ENCODE measurements around the gene SFXN2.
"Not testable (repeated sequence)": the region's sequence is repeated elsewhere in the genome, so short reads cannot be mapped to it uniquely, and the experiment has no call there.

SFXN2 gene

DNA sequence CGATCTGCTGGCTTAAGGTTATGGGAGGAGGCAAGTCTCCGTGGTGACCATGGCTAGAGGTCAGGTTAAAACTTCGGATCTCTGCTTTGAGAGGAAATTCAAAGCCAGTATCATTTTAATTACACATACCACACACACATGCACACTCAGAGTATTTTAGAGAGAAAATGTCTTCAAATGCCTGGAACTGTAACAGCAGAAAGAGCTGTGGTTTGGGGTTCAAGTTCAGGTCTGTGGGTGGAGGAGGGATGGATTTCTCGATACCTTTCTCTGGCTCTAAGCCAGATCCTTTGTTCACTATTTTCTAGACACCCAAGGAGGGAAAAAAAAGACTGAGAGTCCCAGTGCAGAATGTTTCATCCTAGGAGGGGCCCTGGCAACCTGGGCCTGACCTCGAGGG, 32.7 kb upstream of the SFXN2 start:
- DNase-seq (ENCODE audit: low read depth) = no peak

DNA sequence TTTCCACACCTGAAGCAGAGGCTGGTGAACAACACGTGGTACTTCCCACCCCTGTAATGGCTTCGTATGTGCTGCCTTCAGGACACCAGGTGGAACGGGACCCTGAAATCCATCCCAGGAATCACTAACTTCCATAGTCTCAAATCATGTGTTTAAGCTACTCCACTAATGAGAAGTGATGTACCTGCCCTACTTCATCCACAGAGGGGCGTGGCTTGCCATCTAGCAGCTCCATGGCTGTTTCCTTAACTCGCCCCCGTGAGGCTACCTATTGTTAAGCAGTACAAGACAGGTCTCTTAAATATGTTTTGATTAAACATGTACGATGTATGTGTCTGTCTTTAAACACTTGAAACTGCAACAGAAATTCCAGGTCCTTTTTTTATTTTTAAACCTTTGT, 32.0 kb upstream of the SFXN2 start:
- no peak for DNase-seq (ENCODE audit: low read depth)

DNA sequence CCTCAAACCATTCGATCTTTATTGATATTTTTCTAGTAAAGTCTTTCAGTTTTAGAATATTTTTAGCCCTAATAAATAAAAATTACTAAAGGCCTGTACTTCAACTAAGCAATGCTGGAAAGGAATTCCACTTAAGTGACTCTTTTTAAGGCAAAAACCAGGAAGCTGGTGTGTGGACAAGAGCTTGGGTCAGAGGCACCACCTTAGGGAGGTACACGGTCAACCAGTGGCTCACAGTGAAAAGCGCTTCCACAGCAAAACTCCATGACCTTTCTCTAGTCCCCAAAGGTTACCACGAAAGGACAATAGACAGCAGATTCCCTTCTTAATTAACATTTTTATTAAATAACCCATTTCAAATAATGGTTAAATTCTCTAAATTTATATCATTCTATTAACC, 31.5 kb upstream of the SFXN2 start:
- no peak for DNase-seq (ENCODE audit: low read depth)

DNA sequence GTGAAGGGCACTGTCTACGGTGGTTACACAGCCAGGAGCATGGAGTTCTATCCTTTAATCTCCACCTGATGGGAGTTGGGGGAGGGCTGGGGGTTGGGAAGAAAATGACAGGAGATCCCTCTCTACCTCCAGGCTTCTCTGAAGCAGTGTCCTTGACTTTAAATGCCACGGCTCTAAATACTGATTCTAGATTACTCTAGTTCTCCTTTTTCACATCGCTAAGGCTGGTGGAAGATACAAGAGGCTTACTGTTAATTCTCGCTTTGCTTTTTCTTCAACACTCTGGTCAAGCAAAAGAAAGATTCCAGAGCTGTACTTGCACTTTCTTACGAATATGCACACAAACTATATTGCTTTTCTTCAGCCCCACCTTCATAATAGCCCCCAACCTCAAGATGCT, 30.7 kb upstream of the SFXN2 start:
- no peak for DNase-seq (ENCODE audit: low read depth)

DNA sequence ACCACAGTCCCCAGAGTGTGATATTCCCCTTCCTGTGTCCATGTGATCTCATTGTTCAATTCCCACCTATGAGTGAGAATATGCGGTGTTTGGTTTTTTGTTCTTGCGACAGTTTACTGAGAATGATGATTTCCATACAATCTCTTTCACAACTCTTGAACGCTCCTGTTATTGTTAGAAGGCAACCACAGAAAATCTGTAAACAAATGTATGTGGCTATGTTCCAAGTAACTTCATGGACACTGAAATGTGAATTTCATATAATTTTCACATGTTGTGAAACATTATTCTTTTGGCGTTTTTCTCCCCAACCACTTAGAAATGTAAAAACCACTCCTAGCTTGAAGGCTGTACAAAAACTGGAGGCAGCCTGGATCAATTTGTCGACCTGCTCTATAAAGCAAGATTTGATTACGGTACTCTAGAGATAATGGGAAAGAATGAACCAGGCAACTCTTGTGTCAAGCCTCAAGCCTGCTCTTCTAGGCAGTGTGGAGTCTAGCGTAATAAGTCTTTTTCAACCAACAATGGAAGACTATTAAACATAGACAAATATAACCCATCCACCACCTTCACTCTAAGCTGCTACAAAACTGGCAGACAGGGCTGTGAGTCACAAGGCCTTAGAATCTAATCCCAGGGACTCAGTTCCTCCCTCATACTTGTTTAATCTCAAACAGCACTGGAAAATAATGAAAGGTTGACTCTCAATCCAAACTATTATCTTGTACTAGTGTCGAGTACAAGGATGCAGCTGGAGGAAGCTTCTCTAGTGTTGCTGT, 23.0 kb upstream of the SFXN2 start:
- no peak for DNase-seq (ENCODE audit: low read depth)

DNA sequence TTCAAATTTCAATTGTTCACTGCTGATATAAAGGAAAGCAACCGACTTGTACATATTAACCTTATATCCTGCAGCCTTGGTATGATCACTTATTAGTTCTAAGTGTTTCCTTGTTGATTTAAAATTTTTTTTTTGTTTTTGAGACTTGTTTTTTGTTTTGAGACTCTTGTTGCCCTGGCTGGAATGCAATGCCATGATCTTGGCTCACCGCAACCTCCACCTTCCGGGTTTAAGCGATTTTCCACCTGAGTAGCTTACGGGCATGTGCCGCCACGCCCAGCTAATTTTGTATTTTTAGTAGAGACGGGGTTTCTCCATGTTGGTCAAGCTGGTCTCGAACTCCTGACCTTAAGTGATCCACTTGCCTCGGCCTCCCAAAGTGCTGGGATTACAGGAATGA, 19.0 kb upstream of the SFXN2 start:
- DNase-seq (ENCODE audit: low read depth) = not testable (repeated sequence)

DNA sequence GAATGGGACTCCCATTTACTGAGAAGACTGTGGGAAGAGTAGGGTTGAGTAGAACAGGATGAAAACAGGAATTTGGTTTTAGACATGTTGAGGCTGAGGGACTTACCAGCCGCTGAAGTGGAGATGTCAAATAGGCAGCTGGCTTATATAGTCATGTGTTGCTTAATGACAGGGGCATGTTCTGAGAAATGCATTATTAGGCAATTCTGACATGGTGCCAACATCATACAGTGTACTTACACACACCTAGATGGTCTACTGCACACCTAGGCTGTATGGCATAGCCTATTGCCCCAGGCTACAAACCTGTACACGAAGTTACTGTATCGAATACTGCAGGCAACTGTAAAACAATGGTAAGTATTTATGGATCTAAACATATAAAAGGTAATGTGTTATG, 17.7 kb upstream of the SFXN2 start:
- no peak for DNase-seq (ENCODE audit: low read depth)

DNA sequence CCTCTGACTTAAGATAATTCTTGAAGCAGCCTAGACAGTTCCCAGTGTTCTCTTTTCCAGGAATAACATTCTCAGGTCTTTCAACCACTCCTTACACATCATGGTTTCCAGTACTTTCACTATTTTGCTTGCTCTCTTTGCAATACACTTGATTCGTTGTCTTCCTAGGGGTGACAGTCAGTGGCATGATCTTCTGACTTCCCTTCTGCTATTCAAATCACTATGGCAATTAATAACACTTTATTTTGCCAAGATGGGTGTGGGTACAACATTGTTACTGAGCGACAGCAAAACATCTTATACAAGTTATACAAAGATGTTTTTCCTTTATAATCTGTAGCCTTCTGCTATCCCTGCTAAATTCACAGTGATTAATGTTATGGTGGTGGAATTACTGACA, 15.5 kb upstream of the SFXN2 start:
- DNase-seq (ENCODE audit: low read depth) = no peak

DNA sequence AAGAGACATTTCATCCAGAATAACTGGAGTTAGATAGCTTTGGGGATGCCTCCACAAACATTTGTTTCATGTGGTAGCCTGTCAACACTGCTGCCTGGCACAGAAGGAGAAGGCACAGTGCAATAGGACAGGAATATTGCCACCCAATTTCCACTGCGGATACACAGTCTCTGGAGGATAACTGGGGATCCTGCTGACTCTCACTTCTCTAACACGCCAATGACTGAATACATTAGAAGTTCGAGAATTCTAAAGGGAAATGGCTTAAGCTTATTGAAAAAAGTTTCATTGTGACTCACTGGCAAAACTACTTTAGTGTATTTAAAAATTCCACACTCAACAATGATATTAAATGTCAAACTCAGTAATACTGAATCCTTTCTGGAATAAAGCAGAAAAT, 13.2 kb upstream of the SFXN2 start:
- no peak for DNase-seq (ENCODE audit: low read depth)

DNA sequence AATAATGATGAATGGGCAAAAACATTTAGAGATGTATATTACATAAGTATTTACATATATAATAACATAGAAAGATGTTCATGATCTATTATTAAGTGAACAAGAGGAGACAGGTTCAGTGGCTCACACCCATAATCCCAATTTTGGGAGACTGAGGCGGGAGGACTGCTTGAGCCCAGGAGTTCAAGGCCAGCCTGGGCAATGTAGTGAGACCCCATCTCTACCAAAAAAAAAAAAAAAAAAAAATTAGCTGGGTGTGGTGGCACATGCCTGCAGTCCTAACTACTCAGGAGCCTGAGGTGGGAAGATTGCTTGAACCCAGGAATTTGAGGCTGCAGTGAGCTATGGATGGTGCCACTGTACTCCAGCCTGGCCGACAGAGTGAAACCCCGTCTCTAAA, 12.6 kb upstream of the SFXN2 start:
- DNase-seq (ENCODE audit: low read depth) = no peak

DNA sequence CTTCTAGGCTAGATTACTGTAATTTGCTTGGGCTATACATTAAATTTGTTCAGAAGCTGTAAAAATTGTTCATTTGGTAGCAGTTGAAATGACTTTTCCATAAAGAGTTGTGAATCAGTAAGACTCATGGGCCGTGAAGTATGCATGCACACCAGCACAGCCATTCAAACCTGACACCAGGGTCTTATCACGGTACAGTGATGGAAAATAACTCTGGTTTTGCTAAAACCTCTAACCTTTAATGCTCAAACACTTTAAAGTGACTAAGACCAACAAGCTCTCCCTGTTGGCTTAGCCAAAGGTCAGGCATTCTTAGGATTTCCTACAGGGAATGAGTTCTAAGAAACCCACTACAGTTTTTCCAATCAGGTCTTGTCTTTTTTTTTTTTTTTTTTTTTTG, 11.7 kb upstream of the SFXN2 start:
- no peak for DNase-seq (ENCODE audit: low read depth)

DNA sequence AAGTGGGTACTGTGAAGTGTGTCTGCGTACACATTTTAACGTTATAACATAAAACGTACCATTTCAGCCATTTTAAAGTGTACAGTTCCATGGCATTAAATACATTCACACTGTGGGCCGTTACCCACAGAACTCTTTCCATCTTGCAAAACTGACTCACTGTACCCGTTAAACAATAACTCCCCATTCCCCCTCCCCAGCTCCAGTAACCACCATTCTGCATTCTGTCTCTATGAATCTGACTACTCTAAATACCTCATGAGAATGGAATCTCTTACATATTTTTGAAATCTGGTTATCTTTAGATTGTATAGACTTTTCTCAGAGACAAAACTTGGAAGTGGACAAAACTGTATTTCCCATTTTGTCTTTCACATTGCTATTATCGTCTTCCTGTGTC, 9.5 kb upstream of the SFXN2 start:
- no peak for DNase-seq (ENCODE audit: low read depth)

DNA sequence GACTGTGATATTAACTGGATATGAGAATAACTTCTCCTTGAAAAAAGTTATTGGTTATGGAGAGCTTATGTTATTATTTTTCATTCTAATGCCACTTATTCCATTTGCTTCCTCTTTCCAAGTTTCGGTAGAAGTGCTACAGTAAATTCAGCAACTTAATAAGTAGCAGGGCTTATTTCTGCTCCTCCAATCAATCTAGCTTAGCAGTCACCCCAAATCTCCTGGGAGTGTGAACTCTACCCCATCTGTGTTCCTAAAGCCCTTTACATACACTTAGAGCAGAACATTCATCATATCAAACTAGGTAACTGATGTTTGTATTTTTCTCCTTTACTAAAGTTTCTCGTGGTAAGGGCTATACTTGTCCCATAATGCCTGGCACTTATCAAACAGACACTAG, 8.9 kb upstream of the SFXN2 start:
- DNase-seq (ENCODE audit: low read depth) = no peak

DNA sequence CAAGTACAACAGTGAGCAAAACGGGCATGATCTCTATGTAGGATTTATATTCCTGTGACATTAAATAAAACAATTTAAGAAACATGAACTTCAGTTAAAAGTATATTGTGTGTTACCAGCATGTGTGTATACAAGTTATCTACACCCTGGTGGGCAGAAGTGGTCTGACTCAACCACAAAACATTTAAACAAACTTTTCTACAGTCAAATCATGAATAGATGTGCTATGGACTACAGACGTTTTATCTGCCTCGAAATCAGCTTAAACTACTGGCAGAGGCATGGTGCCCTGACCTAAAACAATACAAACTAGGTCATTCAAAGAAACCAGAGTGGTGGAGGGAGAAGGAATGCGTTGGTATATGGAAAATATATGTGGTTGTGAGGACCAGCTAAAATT, 3.8 kb upstream of the SFXN2 start:
- DNase-seq (ENCODE audit: low read depth) = peak; percentile 33

DNA sequence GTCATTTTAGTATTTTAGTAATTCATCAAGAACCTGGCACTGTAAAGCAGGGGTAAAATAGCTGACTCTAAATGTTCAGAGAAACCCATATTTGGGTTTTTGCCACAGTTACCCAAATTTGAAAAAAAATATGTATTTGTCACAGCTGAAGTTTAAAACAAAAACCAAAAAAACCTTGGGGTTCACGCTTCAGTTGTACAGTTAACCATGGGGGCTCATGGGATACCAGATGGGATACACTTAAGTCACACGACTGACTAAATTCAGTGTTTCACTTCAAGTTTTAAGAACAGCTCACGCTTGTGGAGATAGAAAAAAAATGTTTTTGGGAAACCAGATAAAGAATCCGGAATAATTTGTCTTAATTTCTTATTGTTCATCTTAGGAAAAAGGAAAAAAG, 2.3 kb upstream of the SFXN2 start:
- DNase-seq (ENCODE audit: low read depth) = no peak

DNA sequence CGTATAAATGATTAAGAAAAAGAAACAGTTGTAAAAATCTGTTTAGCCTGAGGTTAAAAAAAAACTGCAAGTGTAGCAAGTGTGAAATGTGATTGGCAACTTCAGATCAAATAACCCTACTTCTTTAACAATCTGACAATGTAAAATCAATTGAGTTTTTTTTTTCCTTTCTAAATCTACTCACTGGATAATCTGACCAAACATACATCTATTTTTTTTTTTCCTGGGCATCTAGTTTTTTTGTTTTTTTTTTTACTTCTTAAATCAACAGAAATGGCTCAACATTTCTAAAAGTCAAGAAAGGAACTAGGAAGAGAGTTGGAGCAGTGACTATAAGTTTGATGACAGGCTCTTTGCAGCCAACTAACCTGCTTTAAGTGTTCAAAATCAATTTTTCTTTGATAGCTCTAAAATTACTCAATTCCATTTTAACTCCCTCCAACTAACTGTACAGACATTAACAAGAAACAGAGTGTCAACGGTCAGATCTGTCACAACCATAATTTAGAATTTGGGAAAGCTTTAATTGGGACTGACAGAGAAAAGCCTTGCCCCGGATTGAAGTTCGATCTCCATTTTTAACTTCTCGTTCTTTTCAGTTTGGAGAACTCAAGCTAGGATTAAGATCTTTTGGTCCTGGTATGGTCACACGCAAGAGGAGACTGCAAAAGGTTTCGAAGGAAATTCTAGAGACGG, 1.4 kb upstream of the SFXN2 start:
- DNase-seq (ENCODE audit: low read depth) = no peak

DNA sequence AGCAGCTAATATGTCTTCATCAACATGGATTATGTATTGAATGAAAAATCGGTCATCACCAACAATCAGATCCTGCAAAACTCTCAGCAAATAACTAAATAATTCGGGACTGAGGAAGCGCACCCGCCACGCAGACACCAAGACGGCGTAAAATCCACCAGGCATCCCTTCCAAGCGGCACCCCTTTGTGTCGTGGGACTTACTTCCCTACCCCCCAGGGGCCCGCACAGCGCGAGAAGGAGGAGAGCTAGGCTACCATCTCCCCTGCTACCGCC, 960 bp upstream of the SFXN2 start:
- DNase-seq (ENCODE audit: low read depth) = no peak

DNA sequence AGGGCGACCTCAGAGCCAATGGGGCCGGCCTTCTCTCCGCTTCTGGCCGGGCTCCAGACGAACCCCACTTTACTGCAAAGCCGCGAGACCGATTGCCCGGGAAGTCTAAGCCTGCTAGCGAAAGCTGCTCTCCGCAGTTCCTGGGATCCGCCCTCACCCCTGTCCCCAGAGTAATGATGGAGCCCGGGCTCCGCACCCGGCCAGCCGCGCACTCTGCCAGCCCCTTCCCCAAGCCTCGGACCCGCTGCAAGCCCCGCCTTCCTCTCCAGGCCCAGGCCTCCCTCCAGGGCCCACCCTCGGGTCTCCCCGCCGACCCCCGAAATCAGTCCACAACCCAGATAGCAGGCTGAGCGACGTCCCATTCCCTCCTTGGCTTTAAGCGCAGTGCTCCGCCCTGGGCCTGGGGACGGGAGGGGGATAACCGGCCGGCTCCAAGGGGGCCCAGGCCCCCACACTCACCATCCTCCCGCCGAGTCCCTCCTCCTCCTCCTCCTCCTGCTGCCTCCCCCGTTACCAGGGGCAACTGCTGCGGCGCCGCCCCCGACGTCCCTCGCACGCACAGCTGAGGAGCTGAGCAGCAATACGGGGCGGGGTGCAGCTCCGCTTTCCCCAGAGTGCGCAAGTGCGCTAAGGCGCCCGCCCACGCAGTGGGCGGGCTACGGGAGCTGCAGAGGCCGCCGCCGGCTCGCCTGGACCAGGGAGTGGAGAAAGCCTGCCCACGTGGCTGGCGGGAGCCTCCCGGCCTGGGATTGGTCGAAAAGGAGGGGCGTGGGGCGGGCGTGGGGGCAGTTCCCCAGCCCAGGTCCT, 419 bp upstream of the SFXN2 start, which contains the start of gene ARL3:
Gene ARL3, minus strand, starts transcription at position 584 of the 807 bp plus-strand sequence. Its CDS starts 122 bp downstream, at position 462.
- peak; percentile 98 for DNase-seq (ENCODE audit: low read depth)

DNA sequence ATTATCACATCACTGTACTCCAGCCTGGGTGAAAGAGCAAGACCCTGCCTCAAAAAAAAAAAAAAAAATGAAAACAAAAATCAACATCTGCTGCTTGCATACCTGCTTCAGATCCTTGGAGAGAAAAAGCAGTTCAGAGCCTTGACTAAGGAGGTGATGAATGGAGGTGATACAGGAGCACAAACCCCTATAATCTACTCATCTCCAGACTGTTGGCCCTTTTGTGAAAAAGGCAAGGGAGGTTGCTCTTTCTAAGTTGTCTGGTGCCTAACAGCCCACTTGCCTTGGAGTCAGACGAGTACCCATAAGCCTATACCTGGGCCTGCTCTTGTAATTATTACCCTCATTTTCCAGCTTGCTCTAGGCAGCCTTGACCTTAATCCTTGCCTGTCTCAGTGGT, 1.4 kb downstream of the SFXN2 start:
- no peak for DNase-seq (ENCODE audit: low read depth)

DNA sequence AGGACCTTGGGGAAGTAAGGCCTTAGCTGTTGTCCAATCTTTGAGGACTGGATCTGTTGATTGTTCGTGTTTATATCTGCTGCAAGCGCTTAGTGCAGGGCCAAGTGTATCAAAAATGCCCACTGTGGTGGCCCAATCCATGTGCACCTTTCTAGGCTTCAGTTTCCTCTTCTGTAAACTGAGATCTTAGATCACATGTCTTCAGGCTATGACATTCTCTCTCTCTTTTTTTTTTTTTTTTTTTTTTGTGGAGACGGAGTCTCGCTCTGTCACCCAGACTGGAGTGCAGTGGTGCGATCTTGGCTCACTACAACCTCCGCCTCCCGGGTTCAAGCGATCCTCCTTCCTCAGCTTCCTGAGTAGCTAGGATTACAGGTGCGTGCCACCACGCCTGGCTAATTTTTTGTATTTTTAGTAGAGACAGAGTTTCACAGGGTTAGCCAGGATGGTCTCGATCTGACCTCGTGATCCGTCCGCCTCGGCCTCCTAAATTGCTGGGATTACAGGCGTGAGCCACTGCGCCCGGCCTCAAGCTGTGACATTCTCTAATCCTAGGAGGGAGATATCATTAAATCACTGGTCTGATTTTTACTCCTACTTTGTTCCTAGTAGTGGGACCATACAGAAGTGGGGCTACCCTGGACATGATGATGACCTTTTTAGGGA, 2.6 kb downstream of the SFXN2 start:
- DNase-seq (ENCODE audit: low read depth) = not testable (repeated sequence)

DNA sequence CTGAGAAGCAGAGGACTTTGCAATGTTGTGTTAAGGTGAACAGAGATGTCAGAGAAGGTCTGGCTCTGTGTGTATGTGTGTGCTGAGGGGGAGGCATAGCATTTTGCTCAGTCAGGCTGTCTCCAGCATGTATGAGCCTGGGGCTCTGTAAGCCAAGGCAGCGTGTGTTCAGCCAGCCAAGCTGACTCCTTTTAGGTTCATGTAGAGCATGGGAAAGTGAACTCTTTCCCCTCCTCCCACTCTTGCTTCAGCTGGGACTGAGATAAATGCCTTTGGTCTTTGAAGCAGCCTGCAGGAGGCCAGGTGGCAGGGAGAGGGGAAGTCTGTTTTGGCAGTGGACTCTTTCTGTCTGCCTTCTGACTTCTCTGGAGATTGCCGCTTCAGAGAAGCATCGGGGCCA, 3.8 kb downstream of the SFXN2 start:
- DNase-seq (ENCODE audit: low read depth) = no peak

DNA sequence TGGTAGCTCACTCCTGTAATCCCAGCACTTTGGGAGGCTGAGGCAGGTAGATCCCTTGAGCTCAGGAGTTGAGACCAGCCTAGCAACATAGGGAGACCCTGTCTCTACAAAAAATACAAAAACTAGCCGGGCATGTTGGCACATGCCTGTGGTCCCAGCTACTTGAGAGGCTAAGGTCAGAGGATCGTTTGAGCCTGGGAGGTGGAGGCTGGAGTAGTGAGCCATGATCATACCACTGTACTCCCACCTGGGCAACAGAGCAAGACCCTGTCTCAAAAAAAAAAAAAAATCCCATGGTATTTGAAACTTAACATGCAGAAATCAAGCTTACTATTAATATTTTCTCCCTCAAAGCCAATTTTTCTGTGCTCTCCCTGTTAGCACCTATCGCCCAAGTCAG, 5.9 kb downstream of the SFXN2 start:
- DNase-seq (ENCODE audit: low read depth) = no peak

All from fibroblast of the conjunctiva (primary cell).